ENCODE results near the gene ABCG1. TPM values are rescaled to one million over a fixed set of nuclear protein-coding genes. Genes with fewer than 3 reads are reported as not detected.
A peak's percentile ranks its signal among the peaks of the same experiment; 100 is the strongest.

The ABCG1 gene
- total and polyA plus RNA-seq, 4 donors: 1.6 to 9.7 (median 5.3) TPM

GRCh38 chr21:42232176-42232825 lies 13.4 kb downstream of the ABCG1 start:
- no peak overlapping the region for H3K9ac ChIP-seq (ENCODE audit: low read depth in 1 of 2, low read length in 2 of 2)
- peak overlapping the region in 1 of 2 donors; percentile 58 for H3K27ac ChIP-seq (ENCODE audit: low read depth in 1 of 2, low read length in 2 of 2)
- no peak overlapping the region for H3K4me3 ChIP-seq (ENCODE audit: low read depth in 1 of 3, low read length in 3 of 3)
- no peak for DNase-seq (ENCODE audit: low spot score)
- no peaks in the 10 kb centered on the region for H3K36me3 ChIP-seq (ENCODE audit: control insufficient read depth in 4 of 4, insufficient read depth in 3 of 4, low read depth in 1 of 4, low read length in 3 of 4)
- H3K4me1 ChIP-seq (ENCODE audit: control insufficient read depth in 4 of 4, insufficient read depth in 4 of 4, low read length in 3 of 4): peaks cover 18 to 40% (median 29%) of the 10 kb centered on the region in 4 donors
- H3K27me3 ChIP-seq (ENCODE audit: control insufficient read depth in 4 of 4, insufficient read depth in 4 of 4, low read length in 3 of 4): no peaks in the 10 kb centered on the region
- 84% methylated on average over 8 of the region's 8 CpGs for WGBS
- H3K9me3 ChIP-seq (ENCODE audit: control insufficient read depth in 4 of 4, low read length in 3 of 4): no peaks in the 10 kb centered on the region
- TF ChIP-seq RAD21 (IDR thresholded peaks at IDR 0.05): no peak
- TF ChIP-seq RXRA (IDR thresholded peaks at IDR 0.05): no peak
- TF ChIP-seq HNF4G (IDR thresholded peaks at IDR 0.05): no peak
- no peak for TF ChIP-seq CTCF (IDR thresholded peaks at IDR 0.05; ENCODE audit: low read depth, low read length, missing input control)
- no peak for TF ChIP-seq JUND (IDR thresholded peaks at IDR 0.05)
- TF ChIP-seq MAX (IDR thresholded peaks at IDR 0.05): no peak
- TF ChIP-seq TAF1 (conservative IDR thresholded peaks at IDR 0.05): no peak
- TF ChIP-seq SP1 (IDR thresholded peaks at IDR 0.05): no peak
- TF ChIP-seq FOXA1 (IDR thresholded peaks at IDR 0.05): no peak
- TF ChIP-seq REST (IDR thresholded peaks at IDR 0.05): no peak
- TF ChIP-seq ATF3 (IDR thresholded peaks at IDR 0.05): no peak
- no peak for TF ChIP-seq GABPA (IDR thresholded peaks at IDR 0.05 in 1 of 2, conservative IDR thresholded peaks at IDR 0.05 in 1 of 2)
- no peak for TF ChIP-seq ZBTB33 (IDR thresholded peaks at IDR 0.05)
- TF ChIP-seq HNF4A (conservative IDR thresholded peaks at IDR 0.05): no peak

Data from liver (tissue), 9 donors.